H1 (cell line): ENCODE data around the gene RFLNA. TPM values are rescaled to one million over a fixed set of nuclear protein-coding genes. Genes with fewer than 3 reads are reported as not detected.

ENCODE experiments used
- CEBPB ChIP-seq: IDR thresholded peaks from 2 replicates; pipeline ENCODE4 v1.6.1; 2012; ENCODE audit warnings: low read depth, low read length
- POU5F1 ChIP-seq: IDR thresholded peaks from 2 replicates; pipeline ENCODE4 v1.6.1; 2011; ENCODE audit warnings: low read depth, mild to moderate bottlenecking, low read length, moderate library complexity
- polyA plus RNA-seq, 7 experiments: library from polyadenylated mRNA; depleted of rRNA in 3 of 7; stranded (reverse) in 5 of 7; unstranded in 2 of 7; fragments of >200 nt in 5 of 7; fragments of 200-250 nt in 2 of 7; gene quantifications; 1 replicate in 5 of 7; 2 replicates in 1 of 7; 4 replicates in 1 of 7; pipeline versions ENCODE4 v1.2.1 to v1.2.3, GENCODE V29; 2011 to 2013; ENCODE audit warnings: missing spikeins in 2 of 7, mixed read lengths in 2 of 7
- total RNA-seq: library from RNA; stranded (reverse); fragmentation: NEBNext Ultra II Directional; extraction: Animal tissue kit (Norgen Biotek cat#: 25700); gene quantifications from 2 replicates; pipeline ENCODE4 v1.2.1, GENCODE V29; 2021

Gene RFLNA
- total and polyA plus RNA-seq, 2 of the 8 experiments (the other 6 are each of a cell fraction or from before 2014, with no cell fraction given): 6.4 to 6.6 TPM

DNA sequence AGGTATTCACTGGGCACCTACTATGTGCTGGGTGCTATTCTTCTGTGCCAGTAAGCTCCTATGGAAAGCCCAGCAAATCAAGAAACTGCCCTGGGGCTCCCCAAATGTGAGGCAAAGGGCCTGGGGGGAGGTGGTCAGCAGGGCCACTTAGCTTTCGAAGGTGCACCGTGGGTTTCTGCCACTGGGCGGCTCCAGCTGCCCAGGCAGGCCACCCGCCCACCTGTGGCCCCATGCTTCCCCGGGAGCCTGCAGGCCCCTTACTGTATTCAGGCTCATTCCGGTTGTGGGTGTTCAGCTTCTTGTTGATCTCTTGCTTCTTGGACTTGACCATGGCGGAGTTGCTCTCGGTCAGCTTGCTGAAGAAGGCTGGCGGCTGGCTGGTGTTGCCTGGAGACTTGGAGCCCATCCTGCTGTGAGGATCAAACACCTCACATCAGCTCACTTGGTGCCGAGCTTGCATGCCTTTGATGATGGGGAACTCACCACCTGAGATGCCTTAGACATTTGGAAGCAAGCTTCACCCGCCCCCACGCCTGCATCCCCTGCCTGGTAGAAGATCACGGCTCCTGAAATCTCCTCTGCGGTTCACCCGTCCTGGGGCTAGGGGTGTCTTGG lies 37.3 kb downstream of the RFLNA start (continued):
- TF ChIP-seq POU5F1 (no peak), CEBPB (no peak)
